ENCODE data around the gene ASB12. TPM values are rescaled to one million over a fixed set of nuclear protein-coding genes. Genes with fewer than 3 reads are reported as not detected.
"Not testable (repeated sequence)": the region's sequence is repeated elsewhere in the genome, so short reads cannot be mapped to it uniquely, and the experiment has no call there.

Gene ASB12
- polyA plus RNA-seq, 1 of the 3 experiments (the other 2 are of a cell fraction), result 0.03 TPM

DNA sequence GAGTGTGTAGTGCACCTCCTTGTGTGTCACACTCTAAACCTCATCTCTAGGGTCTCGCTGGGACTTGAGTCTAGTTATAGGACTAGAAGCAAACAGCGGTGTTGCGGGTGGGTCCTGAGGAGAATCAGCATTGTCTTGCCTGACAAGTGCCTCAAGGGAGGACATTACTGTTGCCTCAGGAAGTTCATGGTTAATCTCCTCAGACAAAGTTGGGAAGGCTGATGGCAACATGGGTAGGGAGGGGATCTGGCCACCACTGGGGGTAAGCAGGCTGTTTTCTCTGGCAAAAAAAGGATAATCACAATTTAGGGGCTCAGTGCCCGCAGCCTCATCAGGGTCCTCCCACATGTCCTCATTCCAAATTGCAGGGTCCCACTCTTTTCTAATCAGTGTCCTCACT lies 12.4 kb downstream of the ASB12 start:
- DNase-seq, result no peak

DNA sequence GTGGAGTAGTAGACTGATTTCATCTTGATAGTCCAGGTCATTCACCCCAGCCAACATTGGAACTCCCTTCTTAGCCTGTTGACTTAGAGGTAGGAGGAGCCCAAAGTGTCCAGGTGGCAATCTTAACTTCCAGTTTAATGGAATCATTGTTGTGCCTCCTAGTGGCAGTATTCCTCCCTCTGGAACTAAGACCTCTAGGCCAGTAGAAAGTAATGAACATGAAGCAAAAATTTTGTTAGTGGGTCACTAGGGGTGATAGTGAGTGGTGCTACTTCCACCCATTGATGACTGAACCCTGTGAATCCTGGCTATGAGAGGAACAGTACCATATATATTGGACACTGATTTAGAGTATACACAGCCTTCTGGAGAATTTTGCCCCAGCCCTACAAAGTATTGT lies 16.4 kb downstream of the ASB12 start:
- CTCF ChIA-PET, DNase-seq: not testable (repeated sequence)

More for the DNA sequence above, 12.4 kb downstream of the ASB12 start:
- 0% methylated on average over 4 of the region's 4 CpGs for WGBS (ENCODE audit: low lambda C conversion rate)
- H3K36me3 ChIP-seq (replicated peaks in 1 of 2; ENCODE audit: control insufficient read depth in 1 of 2, insufficient read depth in 2 of 2, low read length in 1 of 2), result no peaks in the 10 kb centered on the region
- H4K20me1 ChIP-seq (ENCODE audit: insufficient read depth), result no peaks in the 10 kb centered on the region
- H3K4me1 ChIP-seq (ENCODE audit: control insufficient read depth in 1 of 2, insufficient read depth in 2 of 2, low read depth in 1 of 2, low read length in 1 of 2), result no peaks in the 10 kb centered on the region
- H3K9me2 ChIP-seq, result no peaks in the 10 kb centered on the region
- H2AFZ ChIP-seq (ENCODE audit: low read depth), result no peak overlapping the region
- no peaks in the 10 kb centered on the region for H3K27me3 ChIP-seq (ENCODE audit: insufficient read depth)
- H3K9me3 ChIP-seq, result no peaks in the 10 kb centered on the region
- TF ChIP-seq TAF1 (IDR thresholded peaks at IDR 0.05; ENCODE audit: borderline replicate concordance, low read depth, low read length) (no peak), FOXJ3 (CRISPR knock-in tag; IDR thresholded peaks at IDR 0.05) (no peak), CHD2 (IDR thresholded peaks at IDR 0.05; ENCODE audit: low read length, partially characterized antibody) (no peak), EP300 (IDR thresholded peaks at IDR 0.05; ENCODE audit: borderline replicate concordance in 1 of 2, low read depth in 1 of 2, low read length in 1 of 2) (no peak), EZH2phosphoT487 (IDR thresholded peaks at IDR 0.05; ENCODE audit: borderline replicate concordance, low read depth) (no peak), RAD21 (IDR thresholded peaks at IDR 0.05; ENCODE audit: low read length) (no peak), RCOR1 (IDR thresholded peaks at IDR 0.05; ENCODE audit: low read length) (no peak)
- no peak overlapping the region for H3K4me2 ChIP-seq
- ChIA-PET POLR2A (no interaction called here), CTCF (no interaction called here)
- no peak overlapping the region for H3K27ac ChIP-seq (ENCODE audit: low read depth in 2 of 2, low read length in 1 of 2)
- H3F3A ChIP-seq (replicated peaks; ENCODE audit: insufficient read depth), result no peaks in the 10 kb centered on the region
- no peak overlapping the region for H3K4me3 ChIP-seq (ENCODE audit: low read depth in 2 of 2, low read length in 1 of 2)
- H3K9ac ChIP-seq, result no peak overlapping the region
- H3K79me2 ChIP-seq (ENCODE audit: insufficient read depth), result no peaks in the 10 kb centered on the region

More for the DNA sequence above, 16.4 kb downstream of the ASB12 start:
- H2AFZ ChIP-seq (ENCODE audit: low read depth); H3K27ac ChIP-seq (ENCODE audit: low read depth in 2 of 2, low read length in 1 of 2); H3K4me2 ChIP-seq; H3K79me2 ChIP-seq (ENCODE audit: insufficient read depth); POLR2A ChIA-PET; H4K20me1 ChIP-seq (ENCODE audit: insufficient read depth); H3K4me3 ChIP-seq (ENCODE audit: low read depth in 2 of 2, low read length in 1 of 2); H3K36me3 ChIP-seq (replicated peaks in 1 of 2; ENCODE audit: control insufficient read depth in 1 of 2, insufficient read depth in 2 of 2, low read length in 1 of 2); H3K9ac ChIP-seq; H3K4me1 ChIP-seq (ENCODE audit: control insufficient read depth in 1 of 2, insufficient read depth in 2 of 2, low read depth in 1 of 2, low read length in 1 of 2); H3F3A ChIP-seq (replicated peaks; ENCODE audit: insufficient read depth); H3K27me3 ChIP-seq (ENCODE audit: insufficient read depth); H3K9me2 ChIP-seq; H3K9me3 ChIP-seq: not testable (repeated sequence)
- TF ChIP-seq, protein P1, sequence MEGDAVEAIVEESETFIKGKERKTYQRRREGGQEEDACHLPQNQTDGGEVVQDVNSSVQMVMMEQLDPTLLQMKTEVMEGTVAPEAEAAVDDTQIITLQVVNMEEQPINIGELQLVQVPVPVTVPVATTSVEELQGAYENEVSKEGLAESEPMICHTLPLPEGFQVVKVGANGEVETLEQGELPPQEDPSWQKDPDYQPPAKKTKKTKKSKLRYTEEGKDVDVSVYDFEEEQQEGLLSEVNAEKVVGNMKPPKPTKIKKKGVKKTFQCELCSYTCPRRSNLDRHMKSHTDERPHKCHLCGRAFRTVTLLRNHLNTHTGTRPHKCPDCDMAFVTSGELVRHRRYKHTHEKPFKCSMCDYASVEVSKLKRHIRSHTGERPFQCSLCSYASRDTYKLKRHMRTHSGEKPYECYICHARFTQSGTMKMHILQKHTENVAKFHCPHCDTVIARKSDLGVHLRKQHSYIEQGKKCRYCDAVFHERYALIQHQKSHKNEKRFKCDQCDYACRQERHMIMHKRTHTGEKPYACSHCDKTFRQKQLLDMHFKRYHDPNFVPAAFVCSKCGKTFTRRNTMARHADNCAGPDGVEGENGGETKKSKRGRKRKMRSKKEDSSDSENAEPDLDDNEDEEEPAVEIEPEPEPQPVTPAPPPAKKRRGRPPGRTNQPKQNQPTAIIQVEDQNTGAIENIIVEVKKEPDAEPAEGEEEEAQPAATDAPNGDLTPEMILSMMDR (IDR thresholded peaks at IDR 0.05), result peak; percentile 13; the same call in 1 of the 2 replicates
